GM19372 (cell line): ENCODE data around the gene CCDC85A.

Experiments used
- ATAC-seq: cut with Tn5 transposase; IDR thresholded peaks from one replicate; pipeline ENCODE4 v1.9.1; 2021; ENCODE audit warnings: mild to moderate bottlenecking, low read depth, moderate library complexity; ENCODE audit not compliant: unreplicated experiment

The CCDC85A gene

GRCh38 chr2:56192664-56193305 lies 9.0 kb downstream of the CCDC85A start:
- no peak for ATAC-seq

DNA sequence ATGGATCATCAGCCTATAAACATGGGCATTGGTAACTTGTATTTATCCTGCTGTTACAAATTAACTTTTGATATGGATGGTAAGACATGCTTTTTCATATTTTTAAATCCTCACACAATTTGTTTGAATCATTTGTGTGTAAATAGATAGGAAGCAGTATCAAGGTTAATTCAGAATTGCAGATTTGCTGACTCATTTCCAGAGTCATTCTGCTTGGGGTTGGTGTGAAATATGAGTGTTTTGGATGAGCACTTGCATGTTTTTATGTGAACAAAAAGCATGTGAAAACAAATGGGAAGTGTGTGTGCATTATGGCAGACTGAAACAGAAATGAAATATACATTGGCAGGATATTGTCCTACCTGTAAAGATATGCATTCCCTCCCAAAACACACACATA lies 11.8 kb downstream of the CCDC85A start:
- no peak for ATAC-seq

GRCh38 chr2:56197816-56198215 lies 14.0 kb downstream of the CCDC85A start:
- no peak for ATAC-seq

- ATAC-seq = no peak
These were observed 15.1 kb downstream of the CCDC85A start for GRCh38 chr2:56198936-56199335.

DNA sequence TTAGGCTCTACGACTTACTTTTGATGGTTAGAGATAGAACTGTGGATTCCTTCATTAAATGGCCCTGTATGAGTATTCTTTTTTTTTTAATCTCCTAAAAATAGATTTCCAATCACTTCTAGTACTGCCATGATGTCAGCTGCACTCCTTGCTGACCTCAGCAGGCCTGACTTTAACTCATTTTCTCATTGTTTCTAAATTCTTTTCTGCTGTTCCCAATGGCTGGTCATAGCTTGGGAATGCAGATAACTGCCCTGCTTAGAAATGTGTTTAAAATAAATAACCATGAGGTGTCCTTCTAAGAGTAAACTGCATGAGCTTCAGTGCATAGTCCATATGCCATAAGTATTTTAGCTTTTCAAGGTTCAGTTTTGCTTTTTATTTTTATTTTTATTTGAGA lies 15.7 kb downstream of the CCDC85A start:
- no peak for ATAC-seq

- ATAC-seq = no peak
These were observed 18.8 kb downstream of the CCDC85A start for GRCh38 chr2:56202381-56203121.

DNA sequence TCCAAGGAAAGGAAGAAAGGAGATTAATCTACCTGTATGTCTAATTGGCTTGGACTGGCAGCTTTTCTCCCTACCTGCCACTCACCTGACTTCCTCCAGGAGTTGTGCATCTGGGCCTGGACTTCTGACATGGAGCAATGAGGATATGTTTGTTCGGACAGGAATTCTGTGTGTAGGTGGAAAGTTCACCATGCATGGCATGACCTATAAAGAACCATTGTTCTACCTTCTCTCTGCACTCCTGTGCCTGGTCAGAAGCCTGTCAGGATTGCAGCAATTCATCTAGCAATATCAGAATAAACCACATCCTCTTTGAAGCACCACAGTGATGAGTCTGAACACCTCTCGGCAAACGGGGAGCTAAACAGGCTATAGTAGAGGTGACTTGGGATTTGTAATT lies 20.8 kb downstream of the CCDC85A start:
- ATAC-seq = no peak

DNA sequence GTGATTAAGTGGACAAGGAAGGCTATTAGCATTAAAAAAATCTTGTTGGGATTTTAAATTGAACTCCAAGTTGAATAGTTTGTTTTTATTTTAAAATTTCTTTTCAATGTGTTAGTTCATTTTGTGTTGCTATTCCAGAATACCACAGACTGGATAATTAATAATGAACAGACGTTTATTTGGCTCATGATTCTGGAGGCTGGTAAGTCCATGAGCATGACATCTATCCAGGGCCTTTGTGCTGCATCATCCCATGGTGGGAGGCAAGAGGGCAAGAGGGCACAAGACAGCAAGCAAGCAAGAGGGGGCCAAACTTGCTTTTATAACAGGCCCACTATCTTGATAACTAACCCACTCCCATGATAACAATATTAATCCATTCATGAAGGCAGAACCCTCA lies 22.5 kb downstream of the CCDC85A start:
- no peak for ATAC-seq

DNA sequence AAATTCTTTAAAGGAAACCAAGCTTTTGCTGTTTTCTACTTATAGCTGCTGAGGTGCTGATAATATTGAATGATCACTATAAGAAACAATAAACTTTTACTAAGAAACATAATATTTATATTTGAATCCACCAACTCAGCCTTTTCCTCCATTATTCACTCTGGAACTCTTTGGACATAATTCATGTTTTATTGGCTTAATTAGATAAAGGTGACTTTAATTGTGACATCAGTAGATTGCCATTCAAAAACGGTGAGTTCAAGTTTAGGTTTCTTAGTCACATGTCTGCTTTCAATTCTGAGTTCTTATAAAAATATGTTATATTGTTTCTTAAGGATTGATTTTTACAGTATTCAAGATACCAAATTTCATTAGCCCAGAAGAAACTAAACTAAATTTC lies 24.0 kb downstream of the CCDC85A start:
- no peak for ATAC-seq

GRCh38 chr2:56208380-56208779 lies 24.6 kb downstream of the CCDC85A start:
- ATAC-seq = no peak

DNA sequence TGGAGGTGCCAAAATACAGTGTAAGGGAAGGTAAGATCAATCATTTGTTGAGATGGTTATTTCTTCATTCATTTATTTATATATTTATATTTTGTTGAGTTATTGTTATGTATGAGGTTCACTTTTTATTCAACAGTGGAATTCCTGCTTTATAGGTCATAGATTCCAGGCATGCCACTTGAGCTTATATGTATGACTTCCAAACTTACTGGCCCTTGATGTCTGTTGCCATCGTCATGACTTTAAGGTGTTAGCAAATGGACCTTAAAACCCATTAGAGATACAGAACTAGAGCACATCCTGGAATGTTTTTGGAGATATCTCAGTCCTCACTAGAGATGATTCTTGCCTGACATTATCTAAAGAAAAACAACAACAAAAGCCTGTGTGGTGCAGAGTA lies 25.9 kb downstream of the CCDC85A start:
- ATAC-seq = no peak

DNA sequence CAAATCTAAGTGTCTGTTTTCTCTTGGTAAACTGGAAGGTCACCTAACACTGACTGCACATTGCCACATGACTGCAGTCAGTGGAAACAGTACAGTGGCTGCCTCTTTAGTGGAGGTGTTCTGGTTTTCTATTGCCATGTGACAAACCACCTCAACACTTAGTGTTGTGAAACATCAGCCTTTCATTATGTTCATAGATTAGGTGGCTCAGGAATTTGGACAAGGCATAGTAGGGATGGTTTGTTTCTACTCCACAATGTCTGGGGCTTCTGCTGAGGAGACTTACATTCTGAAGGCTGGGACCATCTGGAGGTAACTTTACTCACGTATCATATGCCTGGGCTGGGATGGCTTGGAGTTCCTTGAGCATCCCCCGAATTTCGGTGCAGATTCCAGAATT lies 26.5 kb downstream of the CCDC85A start:
- no peak for ATAC-seq

GRCh38 chr2:56211048-56211447 lies 27.3 kb downstream of the CCDC85A start:
- ATAC-seq = no peak

- ATAC-seq = no peak
These were observed 32.1 kb downstream of the CCDC85A start for GRCh38 chr2:56215911-56216310.

DNA sequence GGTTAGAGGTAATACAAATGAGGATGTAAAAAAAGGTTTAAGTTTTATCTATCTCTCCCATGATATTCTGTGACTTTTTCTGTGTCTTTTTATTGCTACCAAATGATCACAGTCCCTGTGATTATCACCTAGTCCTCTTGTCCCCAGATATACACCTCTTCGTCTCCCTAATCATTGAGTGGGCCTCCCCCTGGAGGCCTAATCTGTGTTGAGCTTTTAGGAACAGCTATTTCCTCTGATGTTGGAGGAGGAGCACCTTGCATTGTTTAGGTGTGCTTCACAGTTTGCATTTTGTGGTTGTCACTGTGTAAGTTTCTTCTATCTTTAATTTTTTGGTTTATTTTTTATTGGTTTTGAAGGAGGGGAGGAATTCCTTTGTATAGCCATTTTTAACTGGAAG lies 33.3 kb downstream of the CCDC85A start:
- ATAC-seq = no peak

DNA sequence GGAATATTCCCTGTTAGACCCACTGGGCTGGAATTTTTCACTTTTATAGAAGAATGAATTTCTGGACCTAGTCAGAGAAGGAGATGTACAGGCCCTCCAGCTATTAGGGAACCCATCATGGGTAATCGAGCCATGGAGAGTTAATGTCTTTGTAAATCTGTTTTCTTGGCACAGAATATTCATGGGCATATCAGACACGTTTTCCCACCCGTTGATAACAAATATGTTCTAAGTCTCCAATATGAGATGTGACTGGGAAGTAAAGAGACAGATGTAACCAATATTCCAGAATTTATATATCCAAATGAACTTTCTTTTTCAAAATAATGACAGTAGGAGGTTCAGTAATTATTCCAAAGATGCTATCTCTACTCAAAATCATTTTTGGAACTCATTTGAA lies 38.7 kb downstream of the CCDC85A start:
- ATAC-seq = no peak

DNA sequence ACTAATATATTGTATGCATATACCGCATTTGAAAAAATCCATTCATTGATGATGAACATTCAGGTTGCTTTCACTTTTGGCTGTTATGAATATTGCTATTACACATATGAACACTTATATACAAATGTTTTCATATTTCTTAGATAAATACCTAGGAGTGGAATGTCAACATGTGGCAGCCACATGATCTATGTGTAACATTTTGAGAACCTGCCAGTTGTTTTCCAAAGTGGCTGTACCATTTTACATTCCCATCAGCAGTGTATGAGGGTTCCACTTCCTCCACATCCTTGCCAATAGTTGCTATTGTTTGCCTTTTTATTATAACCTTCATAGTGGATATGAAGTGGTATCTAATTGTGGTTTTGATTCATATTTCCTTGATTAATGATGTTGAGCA lies 40.5 kb downstream of the CCDC85A start:
- ATAC-seq = no peak

DNA sequence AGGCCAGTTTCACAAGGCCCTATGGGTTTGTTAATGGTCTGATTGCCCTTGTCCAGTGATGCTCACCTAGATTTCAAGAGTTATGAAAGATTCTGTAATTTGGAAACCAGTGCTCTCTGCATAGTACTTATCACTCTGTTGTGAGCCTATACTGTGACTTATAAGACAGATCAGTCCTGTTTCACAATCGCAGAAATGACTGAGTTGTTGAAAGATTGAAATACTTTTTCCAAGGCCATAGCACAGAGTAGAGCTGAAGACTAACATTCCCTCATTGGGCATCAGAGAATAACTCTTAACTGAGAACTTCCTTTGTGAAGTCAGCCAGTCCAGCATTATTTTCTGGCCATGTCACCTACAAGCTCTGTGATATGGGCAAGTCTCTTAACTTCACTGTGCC lies 44.0 kb downstream of the CCDC85A start:
- no peak for ATAC-seq

DNA sequence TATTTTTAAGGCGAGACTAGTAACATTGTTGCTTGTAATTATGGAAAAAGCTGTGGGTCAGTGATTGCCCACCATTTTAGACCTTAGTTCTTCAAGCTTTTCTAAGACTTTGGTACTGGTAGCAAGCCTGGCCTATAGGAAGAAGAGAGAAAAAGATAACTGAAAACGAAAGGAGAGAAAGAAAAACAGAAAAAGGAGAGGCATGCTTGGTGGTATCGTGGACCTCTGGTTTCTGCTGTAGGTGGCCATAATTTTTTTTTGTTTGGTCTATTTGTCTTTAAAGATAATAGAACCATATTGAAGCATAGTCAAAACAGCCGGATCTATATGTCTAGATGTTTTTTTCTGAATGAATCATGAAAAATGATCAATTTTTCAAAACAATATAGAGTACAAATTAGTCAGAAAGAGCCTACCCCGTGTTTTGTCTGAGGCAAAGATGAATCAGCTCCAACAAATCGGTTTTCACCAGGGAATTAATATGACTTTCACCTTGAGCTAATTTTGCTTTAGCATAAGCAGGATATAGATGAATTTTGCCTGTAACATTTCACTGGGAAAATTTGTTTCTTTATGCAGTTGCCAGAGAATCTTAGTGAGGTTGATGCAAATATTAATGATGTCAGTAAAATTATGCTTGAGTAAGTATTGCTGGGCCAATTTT lies 45.7 kb downstream of the CCDC85A start:
- ATAC-seq = no peak

DNA sequence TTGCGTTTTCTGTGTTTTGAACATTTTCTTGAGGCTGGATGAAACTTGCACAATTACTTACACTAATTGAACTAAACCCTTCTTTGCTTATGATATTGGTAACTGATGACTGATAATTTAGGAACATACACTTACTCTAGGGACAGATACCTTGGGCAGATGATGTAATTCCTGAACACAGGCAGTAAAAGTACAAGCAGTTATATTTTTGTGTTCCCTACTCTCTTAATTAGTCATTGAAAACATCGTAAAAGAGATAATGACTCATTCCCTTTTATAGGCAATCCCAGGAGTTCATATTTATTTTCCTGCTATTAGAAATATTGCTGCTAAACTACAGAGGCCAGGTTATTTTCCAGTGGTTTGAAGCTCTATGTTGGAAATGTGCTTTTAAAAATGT lies 46.4 kb downstream of the CCDC85A start:
- no peak for ATAC-seq

DNA sequence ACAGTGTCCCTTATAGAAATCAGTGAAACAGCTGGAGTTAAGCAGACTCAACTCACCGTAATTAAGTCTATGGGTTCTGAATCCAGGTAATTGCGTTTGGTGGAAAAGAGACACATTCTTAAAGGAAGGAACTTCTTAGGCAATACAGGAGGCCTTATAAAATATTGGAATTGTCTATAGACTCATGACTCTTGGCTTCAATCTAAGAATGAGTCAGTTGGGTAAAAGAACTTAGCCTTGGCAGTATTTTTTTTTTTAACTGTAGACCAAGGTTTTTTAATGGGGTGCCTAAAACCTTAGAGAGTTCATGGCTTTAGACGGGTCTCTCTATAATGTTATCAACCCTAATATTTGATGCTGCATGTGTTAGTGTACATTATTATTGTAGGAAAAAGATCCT lies 47.6 kb downstream of the CCDC85A start:
- no peak for ATAC-seq

DNA sequence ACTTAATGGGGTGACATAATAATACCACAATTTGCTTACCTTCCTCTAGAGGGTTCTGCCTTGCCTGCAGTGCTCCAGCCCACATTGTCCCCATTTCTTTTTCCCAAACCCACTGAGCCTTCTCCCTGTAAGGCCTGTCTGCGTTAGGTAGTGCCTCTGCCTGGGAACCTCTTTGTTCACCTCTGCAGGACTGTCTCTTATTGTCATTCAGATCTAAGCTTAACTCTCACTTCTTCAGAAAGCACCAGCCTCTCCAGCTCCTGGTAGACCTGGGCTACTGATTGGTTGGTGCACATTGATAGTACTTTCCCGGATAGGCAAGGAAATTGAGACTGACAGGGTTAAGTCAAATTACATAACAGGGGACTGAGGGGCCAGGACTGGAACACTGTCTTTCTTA lies 49.1 kb downstream of the CCDC85A start:
- ATAC-seq = no peak
